IPS DF 4.7 (cell line): ENCODE results near the gene INPP1.

Experiments used
- DNase-seq: peaks from one replicate; pipeline ENCODE4 v3.0.0-alpha.2; 2013; ENCODE audit warnings: low spot score; ENCODE audit errors: extremely low read depth

Gene INPP1

DNA sequence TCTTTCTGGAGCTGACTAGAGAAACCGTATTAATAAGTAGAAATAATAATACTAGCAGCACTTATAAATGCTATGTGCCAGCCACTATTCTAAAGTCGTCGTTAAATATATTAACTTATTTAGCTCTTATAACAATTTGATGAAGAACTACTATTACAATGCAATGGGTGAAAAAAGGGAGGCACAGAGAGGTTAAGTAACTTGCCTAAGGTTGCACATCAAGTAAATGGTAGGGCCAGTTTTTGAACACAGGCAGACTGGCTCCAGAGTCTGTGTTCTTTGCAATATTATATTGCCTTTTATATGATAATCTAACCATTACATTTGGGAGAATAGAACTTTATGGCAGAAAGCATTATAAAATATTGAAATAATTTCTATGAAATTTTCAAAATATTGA, 17.6 kb downstream of the INPP1 start:
- DNase-seq = no peak

DNA sequence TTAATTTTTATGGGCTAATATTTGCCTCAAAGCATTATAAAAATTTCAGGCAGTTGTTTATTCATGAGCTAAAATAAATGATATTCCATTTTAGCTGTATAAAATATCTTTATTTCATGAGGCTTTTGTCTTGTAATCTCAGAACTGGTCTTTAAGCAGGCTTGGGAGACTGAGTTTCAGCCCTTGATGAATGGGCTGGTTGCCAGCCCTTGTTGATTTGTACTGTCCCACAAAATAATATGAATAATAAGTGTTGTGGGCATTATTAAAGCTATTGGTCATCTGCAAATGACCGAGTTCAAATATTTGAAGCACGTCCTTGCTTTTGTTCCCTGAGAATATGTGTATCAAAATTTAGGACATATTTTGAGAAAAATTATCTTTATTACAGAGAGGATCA, 18.2 kb downstream of the INPP1 start:
- DNase-seq = no peak

DNA sequence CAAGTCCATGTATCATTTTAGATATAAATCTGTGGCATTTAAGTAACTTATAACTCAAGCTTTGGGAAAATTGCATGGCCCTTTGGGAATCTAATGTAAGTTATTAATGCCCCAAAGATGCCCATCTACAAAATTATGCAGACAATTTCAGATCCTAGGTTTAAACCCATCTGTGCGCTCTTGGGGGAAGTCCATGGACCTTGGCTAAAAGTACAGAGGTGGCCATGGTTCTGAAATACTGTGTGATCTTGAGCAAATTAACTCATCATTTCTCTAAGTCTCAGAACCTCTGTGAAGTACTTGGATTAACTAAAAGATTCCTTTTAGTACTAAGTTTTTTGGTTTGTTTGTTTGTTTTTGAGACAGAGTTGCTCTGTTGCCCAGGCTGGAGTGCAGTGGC, 19.5 kb downstream of the INPP1 start:
- DNase-seq = no peak

DNA sequence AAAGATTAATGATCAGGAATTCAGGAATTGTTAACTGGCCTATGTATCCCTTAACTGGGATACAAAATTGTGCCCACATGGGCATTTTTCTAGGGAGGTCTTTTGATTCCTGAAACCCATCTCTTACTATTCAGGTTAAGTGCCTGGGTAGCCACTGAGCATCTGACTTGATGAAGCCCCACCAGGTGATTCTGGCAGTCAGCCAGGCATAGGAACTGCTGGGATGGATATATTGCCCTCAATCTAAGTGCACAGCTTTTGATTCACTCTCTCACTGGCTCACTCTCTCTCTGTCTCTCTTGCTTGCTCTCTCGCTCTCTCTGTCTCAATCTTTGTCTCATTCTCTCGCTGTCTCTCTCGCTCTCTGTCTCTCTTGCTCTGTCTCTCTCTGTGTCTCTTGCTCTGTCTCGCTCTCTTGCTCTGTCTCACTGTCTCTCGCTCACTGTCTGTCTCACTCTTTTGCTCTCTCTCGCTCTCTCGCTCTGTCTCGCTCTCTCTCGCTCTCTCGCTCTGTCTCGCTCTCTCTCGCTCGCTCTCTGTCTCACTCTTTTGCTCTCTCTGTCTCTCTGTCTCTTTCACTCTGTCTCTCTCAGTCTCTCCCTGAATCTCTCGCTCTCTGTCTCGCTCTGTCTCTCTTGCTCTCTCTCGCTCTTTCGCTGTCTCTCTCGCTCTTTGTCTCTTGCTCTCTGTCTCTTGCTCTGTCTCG, 22.3 kb downstream of the INPP1 start:
- DNase-seq = no peak

DNA sequence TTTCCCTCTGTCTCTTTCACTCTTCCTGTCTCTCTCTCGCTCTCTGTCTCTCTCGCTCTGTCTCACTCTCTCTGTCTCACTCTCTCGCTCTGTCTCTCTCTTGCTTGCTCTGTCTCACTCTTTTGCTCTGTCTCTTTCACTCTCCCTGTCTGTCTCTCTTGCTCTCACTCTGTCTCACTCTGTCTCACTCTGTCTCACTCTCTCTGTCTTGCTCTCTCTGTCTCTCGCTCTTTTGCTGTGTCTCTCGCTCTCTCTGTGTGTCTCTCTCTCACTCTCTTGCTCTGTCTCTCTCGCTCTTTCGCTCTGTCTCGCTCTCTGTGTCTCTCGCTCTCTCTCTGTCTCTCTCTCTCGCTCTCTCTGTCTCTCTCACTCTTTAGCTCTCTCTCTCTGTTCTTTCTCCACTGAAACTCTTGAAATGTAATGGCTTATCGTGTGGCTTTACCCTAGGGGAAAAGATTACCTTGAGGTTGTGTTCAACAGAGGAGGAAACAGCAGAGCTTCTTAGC, 22.9 kb downstream of the INPP1 start:
- DNase-seq = no peak

DNA sequence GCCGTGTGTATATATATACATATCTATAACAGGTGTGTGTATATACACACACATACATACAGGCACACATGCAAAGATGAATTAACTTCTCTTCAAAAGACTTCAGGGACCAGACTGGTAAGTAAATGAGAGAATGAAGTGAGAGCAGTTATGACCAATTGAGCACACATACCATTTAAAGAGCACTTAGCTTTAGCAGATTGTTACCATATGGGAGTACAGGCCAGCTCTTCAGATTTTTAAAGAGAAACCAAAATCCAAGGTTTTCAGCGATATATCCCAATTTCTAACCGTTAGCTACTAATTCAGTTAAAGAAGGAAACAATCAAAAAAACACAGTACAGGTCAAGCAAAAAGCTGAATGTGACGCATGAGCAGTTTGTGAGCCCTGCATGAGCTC, 23.7 kb downstream of the INPP1 start:
- DNase-seq = no peak

DNA sequence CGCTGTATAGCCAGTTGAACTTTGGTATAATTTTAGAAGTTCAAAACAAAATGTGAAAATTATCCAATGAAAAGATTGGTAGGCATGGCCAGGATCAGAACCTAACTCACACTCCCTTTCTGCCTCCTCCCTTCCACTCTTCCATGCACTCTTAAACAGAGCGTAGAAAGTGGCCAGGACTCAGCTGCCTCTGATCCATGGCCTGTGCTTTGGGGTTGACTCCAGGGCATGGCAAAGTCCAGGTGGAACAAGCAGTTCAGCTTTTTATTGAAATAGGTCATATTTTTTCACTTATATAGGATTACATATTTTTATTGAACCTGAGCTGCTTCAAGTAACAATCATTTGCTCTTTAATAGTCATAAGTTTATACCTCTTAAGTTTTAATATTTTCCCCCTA, 26.2 kb downstream of the INPP1 start:
- no peak for DNase-seq

DNA sequence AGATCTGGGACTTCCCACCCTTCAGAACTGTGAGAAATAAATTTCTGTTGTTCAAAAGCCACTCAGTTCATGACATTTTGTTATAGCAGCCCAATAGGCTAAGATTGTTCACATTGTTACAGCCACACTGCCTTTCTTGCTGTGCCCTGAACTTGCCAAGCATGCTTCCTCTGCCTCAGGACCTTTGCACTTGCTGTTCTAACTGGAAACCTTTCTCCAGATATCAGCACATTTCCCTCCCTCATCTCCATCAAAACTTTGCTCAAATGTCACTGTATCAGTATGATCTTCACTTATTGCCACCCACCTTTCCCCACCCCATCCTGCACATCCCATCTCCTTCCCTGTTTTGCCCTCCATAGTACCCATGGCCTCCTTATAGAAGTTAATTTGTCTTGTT, 32.7 kb downstream of the INPP1 start:
- no peak for DNase-seq

DNA sequence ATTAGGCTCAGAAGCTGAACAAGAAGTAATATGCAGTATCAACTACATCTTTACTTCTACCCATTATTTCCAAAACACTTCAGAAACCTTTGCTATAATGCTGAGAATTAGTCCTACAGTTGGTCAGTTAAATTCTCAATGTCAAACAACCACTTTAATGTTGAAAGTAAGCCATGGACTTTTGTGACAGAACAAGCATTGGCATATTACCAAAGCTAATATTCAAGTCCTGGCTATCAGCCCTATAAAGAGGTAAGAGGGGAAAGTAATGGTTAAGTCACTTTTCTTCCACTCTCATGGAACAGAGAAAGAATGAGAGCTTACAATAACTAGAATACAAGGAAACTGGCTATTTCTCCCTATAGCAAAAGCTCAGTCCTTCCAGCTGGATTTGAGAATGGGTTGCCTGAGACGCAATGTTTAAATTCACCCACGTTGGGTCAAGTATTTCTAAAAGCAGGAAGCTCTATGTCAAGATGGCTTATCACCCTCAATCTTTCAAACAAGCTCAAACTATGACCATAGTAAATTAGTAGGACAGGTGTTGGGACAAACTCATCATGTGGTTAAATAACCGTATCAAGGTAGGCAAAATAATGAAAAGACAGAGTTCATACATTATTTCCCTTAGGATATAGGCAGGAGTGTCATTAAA, 33.3 kb downstream of the INPP1 start:
- DNase-seq = no peak

DNA sequence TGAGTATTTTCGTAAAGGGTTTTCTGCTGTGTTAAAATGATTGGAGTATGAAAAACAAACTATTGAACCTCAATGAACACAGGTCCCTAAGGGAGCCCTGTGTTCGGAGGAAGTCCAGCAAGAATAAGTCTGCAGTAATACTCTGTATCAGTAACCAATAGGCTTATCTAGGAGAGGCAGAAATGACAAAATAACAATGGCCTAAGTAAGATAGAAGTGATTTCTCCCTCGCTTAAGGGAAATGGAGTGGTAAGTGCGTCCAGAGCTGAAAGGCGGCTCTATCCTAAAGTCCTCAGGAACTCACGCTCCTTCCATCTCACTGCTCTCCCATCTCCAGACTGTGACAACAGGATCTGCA, 35.5 kb downstream of the INPP1 start:
- DNase-seq = no peak

DNA sequence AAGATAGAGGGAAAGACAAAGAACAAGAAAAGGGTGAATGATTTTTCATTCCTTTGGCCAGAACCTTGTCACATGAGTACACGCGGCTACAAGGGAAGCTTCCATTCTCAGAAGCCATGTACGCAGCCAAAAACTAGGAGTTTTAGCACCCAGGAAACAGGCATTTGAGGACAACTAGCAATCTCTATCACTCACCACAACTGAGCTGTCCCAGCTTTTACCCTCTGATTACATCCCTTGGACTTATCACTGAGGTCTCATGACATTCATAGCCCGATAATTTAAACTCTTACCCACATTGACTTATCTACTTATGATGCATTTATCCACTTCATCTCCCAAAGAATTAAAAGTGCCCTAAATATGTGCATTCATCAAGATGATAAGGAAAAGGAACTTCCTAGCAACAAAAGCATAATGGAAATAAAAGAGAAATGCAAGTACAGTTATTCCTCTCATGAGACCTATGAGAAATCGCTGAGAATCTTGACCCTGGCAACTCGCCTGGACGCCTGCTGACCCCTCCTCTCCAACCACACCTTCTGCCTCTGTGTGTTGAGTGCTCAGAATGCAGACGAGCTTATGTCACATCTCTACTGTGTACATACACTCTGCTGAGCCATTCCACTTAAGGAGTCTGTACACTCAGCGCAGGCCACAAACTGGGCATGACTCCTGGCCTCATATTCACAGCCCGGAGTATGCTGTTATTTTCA, 36.0 kb downstream of the INPP1 start:
- DNase-seq = no peak

DNA sequence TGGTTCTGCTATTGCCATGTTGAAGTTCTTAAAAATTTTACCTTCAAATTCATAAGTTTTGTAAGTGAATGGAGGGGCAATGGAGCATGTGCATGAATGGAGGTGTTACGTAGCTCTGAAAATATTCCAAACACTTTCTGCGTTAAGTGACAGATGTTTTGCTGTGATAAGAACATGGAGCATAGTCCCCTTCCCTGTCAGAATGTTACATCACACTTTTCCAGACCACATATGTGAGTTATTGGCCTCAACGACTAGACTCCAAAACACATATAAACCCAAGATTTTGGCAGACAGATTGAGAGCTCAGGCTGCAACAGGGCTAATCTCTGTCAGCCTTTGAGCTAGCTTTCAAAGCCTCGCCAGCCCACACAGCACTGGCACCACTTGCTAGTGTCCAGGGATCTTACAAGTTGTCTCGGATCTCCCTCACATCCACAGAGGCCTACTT, 37.6 kb downstream of the INPP1 start:
- no peak for DNase-seq

DNA sequence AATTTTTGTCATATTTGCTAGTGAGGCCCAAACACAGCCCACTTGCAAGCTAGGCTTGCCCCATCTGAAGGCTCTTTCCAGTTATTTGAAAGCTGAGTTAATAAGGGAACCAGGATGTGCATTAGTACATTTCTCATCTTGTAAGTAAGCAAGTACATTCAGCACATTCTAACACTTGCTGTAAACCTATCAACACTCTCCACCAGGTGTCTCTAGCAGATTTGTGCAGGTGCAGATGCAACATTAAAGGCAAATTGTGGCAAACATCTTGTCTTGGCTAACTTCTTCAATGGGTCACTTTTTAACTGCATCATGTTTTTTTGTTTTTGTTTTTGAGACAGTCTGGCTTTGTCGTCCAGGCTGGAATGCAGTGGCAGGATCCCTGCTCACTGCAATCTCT, 39.5 kb downstream of the INPP1 start:
- DNase-seq = peak; percentile 9

DNA sequence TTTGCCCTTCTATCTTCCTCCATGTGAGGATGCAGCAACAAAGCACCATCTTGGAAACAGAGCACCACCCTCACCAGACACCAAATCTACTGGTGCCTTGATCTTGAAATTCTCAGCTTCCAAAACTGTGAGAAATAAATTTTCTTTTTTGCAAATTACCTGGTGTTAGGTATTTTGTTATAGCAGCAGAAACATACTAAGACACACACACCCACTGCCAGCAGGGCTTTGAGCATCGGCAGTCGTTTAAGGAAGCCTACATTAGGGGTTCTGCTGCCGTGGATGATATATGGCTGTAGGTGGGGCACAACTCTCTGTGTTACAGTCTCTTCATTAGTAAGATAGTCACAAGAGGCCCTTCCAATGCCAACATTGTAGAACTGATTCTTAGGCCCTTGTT, 44.0 kb downstream of the INPP1 start:
- DNase-seq = no peak

DNA sequence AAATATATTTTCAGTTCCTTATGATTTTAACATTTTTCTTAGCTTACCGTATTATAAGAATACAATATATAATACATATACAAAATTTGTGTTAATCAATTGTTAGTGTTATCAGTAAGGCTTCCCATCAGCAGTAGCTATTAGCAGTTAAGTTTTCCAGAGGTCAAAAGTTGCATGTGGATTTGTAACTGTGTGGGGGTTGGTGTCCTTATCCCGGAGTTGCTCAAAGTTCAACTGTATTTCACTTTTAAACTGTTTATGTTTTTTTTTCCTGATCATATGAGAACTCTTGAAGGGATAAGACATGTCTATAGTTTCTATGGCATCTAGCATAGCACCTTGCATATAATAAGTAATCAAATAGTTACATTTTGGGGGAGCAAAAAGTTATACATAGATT, 52.9 kb downstream of the INPP1 start:
- DNase-seq = no peak

DNA sequence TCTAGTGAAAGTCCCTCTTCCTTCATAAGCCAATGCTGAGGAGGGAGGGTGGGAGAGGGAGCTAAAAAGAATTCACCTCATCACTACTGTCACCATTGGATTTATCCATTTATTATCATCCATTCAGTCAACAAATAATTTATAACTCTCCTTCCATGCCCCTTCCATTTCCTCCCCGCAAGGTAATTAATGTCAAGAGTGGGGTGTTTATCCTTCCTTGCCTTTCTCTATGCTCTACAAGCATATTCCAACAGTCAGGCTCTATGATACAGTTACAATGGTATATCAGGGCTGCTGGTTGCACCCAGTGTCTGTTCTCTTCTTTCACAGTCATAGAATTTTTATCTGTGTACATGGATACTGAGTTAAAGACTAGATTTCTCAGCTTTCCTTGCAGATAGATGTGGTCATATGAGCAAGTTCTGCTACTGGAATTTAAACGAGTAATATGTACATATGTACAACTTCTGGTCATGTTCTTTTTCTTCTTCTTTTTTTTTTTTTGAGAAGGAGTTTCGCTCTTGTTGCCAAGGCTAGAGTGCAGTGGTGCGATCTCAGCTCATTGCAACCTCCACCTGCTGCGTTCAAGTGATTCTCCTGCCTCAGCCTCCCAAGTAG, 59.7 kb downstream of the INPP1 start:
- no peak for DNase-seq

DNA sequence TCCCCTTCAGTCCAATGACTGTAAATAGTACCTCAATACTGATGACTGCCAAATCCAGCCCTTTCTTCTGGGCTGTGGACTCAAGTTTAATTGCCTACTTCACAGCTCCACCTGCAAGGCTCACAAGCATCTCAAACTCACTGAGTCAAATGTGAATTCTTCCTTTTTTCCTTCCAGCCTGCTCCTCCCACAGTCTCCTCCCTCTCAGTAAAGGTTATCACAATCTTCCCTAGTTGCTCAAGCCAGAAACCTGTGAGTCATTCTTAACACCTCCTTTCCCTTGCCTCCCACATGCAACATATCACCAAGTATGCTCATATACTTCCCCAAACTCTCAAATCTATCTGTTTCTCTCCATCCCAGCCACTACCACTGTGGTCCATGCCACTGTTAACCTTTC, 61.1 kb downstream of the INPP1 start:
- DNase-seq = no peak

DNA sequence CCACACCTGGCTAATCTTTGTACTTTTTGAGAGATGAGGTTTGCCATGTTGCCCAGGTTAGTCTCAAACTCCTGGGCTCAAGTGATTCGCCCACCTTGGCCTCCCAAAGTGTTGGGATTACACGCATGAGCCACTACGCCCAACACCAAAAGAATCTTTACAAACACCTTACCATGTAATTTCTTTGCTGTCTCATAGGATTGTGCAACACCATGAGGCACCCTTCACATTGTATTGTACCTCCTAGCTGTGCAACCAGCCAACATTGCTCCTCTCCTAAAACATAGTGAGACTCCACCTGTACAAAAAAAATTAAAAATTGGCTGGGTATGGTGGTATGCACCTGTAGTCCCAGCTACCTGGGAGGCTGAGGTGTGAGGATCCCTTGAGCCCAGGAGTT, 61.7 kb downstream of the INPP1 start:
- DNase-seq = no peak

DNA sequence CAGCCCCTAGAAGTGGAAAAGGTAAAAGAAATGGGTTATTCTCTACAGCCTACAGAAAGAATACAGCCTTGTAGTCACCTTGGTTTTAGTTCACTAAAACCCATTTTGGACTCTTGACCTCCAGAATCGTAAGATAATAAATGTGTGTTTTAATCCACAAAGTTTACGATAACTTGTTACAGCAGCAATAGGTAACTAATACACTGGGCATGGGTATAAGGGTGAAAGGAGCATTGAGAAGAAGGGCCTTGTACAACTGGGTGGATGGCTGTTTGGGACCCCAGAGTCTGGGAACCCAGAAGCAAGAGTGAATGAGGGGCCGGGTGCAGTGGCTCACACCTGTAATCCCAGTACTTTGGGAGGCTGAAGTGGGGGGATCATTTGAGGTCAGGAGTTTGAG, 62.6 kb downstream of the INPP1 start:
- DNase-seq = no peak

DNA sequence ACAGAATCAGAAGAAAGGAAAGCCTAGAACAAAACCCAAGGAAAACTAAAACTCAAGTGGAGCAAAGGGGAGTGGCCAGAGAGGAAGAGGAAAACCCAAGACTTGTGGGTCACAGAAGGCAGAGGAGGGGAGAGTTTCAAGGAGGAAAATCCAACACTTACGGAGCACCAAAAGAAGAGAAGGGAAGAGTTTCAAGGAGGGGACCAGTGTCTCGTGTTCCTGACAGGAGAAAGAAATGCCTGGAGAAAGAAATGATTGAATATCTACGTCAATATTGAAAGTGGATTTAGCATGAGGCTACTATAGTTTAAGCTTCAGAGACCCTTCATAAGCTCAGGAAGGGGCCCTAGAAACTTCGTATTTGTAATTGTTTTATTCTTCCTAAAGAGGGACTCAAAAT, 63.4 kb downstream of the INPP1 start:
- no peak for DNase-seq

DNA sequence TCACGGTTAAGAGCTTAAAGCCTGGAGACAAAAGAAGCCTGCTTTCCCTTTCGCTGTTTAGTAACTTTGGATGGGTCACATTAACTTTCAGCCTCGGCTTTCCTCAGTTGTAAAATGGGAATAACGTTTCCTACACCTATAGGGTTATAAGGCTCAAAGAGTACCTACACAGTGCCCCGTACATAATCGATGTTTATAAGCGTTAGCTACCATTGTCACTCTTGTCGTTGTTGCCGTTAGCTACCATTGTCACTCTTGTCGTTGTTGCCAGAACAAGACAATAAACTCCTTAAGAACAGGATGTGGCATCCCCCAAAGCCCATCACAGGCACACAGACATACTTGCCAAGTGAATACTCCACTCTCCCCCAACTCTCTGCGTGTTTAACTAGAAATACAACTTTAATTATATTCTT, 63.9 kb downstream of the INPP1 start:
- no peak for DNase-seq
